HEK293 (cell line): ENCODE results near the gene DAGLA.
A peak's percentile ranks its signal among the peaks of the same experiment; 100 is the strongest.

ENCODE experiments used
- CTCF ChIA-PET: fragments of 350-600 bp; formaldehyde crosslinking; extraction: SDS; loops from one replicate; lab custom pipeline; 2021; ENCODE audit warnings: antibody characterized with exemption; lab: Yijun Ruan, JAX
- POLR2A ChIA-PET: fragments of 300-600 bp; formaldehyde crosslinking; extraction: SDS; loops from one replicate; lab custom pipeline; 2020; ENCODE audit warnings: antibody characterized with exemption, inconsistent platforms; lab: Yijun Ruan, JAX
- H3K27ac ChIP-seq: fragments of 200-500 bp; sonication (Bioruptor generic); 2 replicates; pipeline ENCODE4 v1.5.1; 2014; ENCODE audit warnings: low read depth, low read length, control low read depth, inconsistent platforms; ENCODE audit errors: extremely low read depth
- H3K36me3 ChIP-seq, 2 experiments: fragments of 200-500 bp in 1 of 2; sonication (Bioruptor generic) in 1 of 2; 1 replicate in 1 of 2; 2 replicates in 1 of 2; pipeline ENCODE4 v1.5.1; 2014 to 2017; ENCODE audit warnings: inconsistent platforms in 2 of 2, low read length in 2 of 2; ENCODE audit not compliant: control insufficient read depth in 2 of 2, insufficient read depth in 1 of 2
- H3K4me1 ChIP-seq: fragments of 200-500 bp; sonication (Bioruptor generic); 2 replicates; pipeline ENCODE4 v1.5.1; 2014; ENCODE audit warnings: mild to moderate bottlenecking, low read length, inconsistent platforms; ENCODE audit not compliant: control insufficient read depth, insufficient read depth
- H3K4me3 ChIP-seq: 2 replicates; pipeline ENCODE4 v1.5.1; 2011; ENCODE audit warnings: low read depth, mild to moderate bottlenecking, control low read depth, low read length, moderate library complexity
- H3K9me3 ChIP-seq: fragments of 200-500 bp; sonication (Bioruptor generic); 2 replicates; pipeline ENCODE4 v1.5.1; 2014; ENCODE audit warnings: low read depth, low read length, inconsistent platforms; ENCODE audit not compliant: control insufficient read depth, insufficient read depth
- HIC1 ChIP-seq: fragments of 450-650 bp; formaldehyde crosslinking; IDR thresholded peaks from 2 replicates; pipeline ENCODE4 v1.5.1; 2016; ENCODE audit warnings: missing biosample characterization, missing genetic modification characterization
- KLF7 ChIP-seq: fragments of 450-650 bp; formaldehyde crosslinking; IDR thresholded peaks from 2 replicates; pipeline ENCODE4 v1.5.1; 2016; ENCODE audit warnings: missing biosample characterization, missing genetic modification characterization, borderline replicate concordance
- PATZ1 ChIP-seq: fragments of 450-650 bp; formaldehyde crosslinking; IDR thresholded peaks from 2 replicates; pipeline ENCODE4 v1.5.1; 2016; ENCODE audit warnings: missing biosample characterization, missing genetic modification characterization
- SP2 ChIP-seq: fragments of 450-650 bp; formaldehyde crosslinking; IDR thresholded peaks from 2 replicates; pipeline ENCODE4 v1.5.1; 2016; ENCODE audit warnings: missing biosample characterization, missing genetic modification characterization
- YY1 ChIP-seq: fragments of 450-650 bp; formaldehyde crosslinking; IDR thresholded peaks from 2 replicates; pipeline ENCODE4 v1.5.1; 2018; ENCODE audit warnings: missing biosample characterization, missing genetic modification characterization
- ZBTB17 ChIP-seq: fragments of 450-650 bp; formaldehyde crosslinking; IDR thresholded peaks from 2 replicates; pipeline ENCODE4 v1.5.1; 2016; ENCODE audit warnings: missing biosample characterization, missing genetic modification characterization
- ZBTB49 ChIP-seq: fragments of 450-650 bp; formaldehyde crosslinking; IDR thresholded peaks from 2 replicates; pipeline ENCODE4 v1.5.1; 2016; ENCODE audit warnings: missing biosample characterization, missing genetic modification characterization, low read depth
- ZBTB7A ChIP-seq: fragments of 450-650 bp; formaldehyde crosslinking; IDR thresholded peaks from 2 replicates; pipeline ENCODE4 v1.5.1; 2016; ENCODE audit warnings: low read depth, missing biosample characterization, missing genetic modification characterization
- ZBTB8A ChIP-seq: fragments of 450-650 bp; formaldehyde crosslinking; IDR thresholded peaks from 2 replicates; pipeline ENCODE4 v1.5.1; 2016; ENCODE audit warnings: missing biosample characterization, missing genetic modification characterization
- ZNF211 ChIP-seq: fragments of 450-650 bp; formaldehyde crosslinking; IDR thresholded peaks from 2 replicates; pipeline ENCODE4 v1.5.1; 2016; ENCODE audit warnings: low read depth, missing biosample characterization, missing genetic modification characterization
- ZNF335 ChIP-seq: fragments of 450-650 bp; formaldehyde crosslinking; conservative IDR thresholded peaks from 2 replicates; pipeline ENCODE4 v1.5.1; 2016; ENCODE audit warnings: missing biosample characterization, missing genetic modification characterization
- ZNF354C ChIP-seq: fragments of 450-650 bp; formaldehyde crosslinking; IDR thresholded peaks from 2 replicates; pipeline ENCODE4 v1.5.1; 2016; ENCODE audit warnings: missing biosample characterization, missing genetic modification characterization, low read depth, borderline replicate concordance
- ZNF404 ChIP-seq: fragments of 450-650 bp; formaldehyde crosslinking; IDR thresholded peaks from 2 replicates; pipeline ENCODE4 v1.5.1; 2017; ENCODE audit warnings: missing biosample characterization, missing genetic modification characterization
- ZNF513 ChIP-seq: fragments of 450-650 bp; IDR thresholded peaks from 2 replicates; pipeline ENCODE4 v1.5.1; 2018; ENCODE audit warnings: missing biosample characterization, missing genetic modification characterization
- ZNF548 ChIP-seq: fragments of 450-650 bp; formaldehyde crosslinking; IDR thresholded peaks from 2 replicates; pipeline ENCODE4 v1.5.1; 2016; ENCODE audit warnings: missing biosample characterization, missing genetic modification characterization
- ZNF549 ChIP-seq: fragments of 450-650 bp; IDR thresholded peaks from 2 replicates; pipeline ENCODE4 v1.5.1; 2018; ENCODE audit warnings: missing biosample characterization, missing genetic modification characterization, mild to moderate bottlenecking, inconsistent platforms, moderate library complexity
- ZNF561 ChIP-seq: fragments of 450-650 bp; IDR thresholded peaks from 2 replicates; pipeline ENCODE4 v1.5.1; 2018; ENCODE audit warnings: missing biosample characterization, missing genetic modification characterization, borderline replicate concordance
- ZNF621 ChIP-seq: fragments of 450-650 bp; formaldehyde crosslinking; IDR thresholded peaks from 2 replicates; pipeline ENCODE4 v1.5.1; 2017; ENCODE audit warnings: missing biosample characterization, missing genetic modification characterization
- ZNF677 ChIP-seq: fragments of 450-650 bp; IDR thresholded peaks from 2 replicates; pipeline ENCODE4 v1.5.0; 2018; ENCODE audit warnings: missing biosample characterization, mild to moderate bottlenecking, missing genetic modification characterization, moderate library complexity
- ZSCAN18 ChIP-seq: fragments of 450-650 bp; formaldehyde crosslinking; IDR thresholded peaks from 2 replicates; pipeline ENCODE4 v1.5.1; 2016; ENCODE audit warnings: missing biosample characterization, missing genetic modification characterization

The DAGLA gene

GRCh38 chr11:61679296-61679695 is 895 bp upstream of the DAGLA start:
- H3K9me3 ChIP-seq, result no peaks in the 10 kb centered on the region

GRCh38 chr11:61680622-61681221 is 531 bp downstream of the DAGLA start:
- POLR2A ChIA-PET, result no interaction called here
- Histone ChIP-seq H3K9me3 (no peaks in the 10 kb centered on the region), H3K4me1 (peaks cover 3% of the 10 kb centered on the region; the same call in 1 of the 2 replicates), H3K36me3 (no peaks in the 10 kb centered on the region), H3K27ac (no peak overlapping the region; the same call in 1 of the 2 replicates), H3K4me3 (peak overlapping the region; percentile 49)
- TF ChIP-seq YY1 (no peak), ZNF335 (tag by site-specific recombination) (peak; percentile 86), ZNF354C (tag by site-specific recombination) (no peak)
- CTCF ChIA-PET, result interaction anchor here (1.1 to 2.4 kb wide), 5 partner anchors 10 to 67 kb away, joined by 3 to 19 read pairs (median 7); no protein-coding TSS in a partner anchor

More at GRCh38 chr11:61679296-61679695, 895 bp upstream of the DAGLA start:
- TF ChIP-seq ZBTB49 (tag by site-specific recombination) (no peak), ZNF621 (tag by site-specific recombination) (no peak), ZNF561 (tag by site-specific recombination) (no peak), ZBTB7A (tag by site-specific recombination) (no peak), ZBTB8A (no peak), ZNF404 (tag by site-specific recombination) (no peak), ZNF549 (no peak), ZNF677 (no peak), ZSCAN18 (no peak), KLF7 (tag by site-specific recombination) (no peak), ZNF513 (tag by site-specific recombination) (no peak)
- TF ChIP-seq, all 188 proteins: peak for 0
- no peaks in the 10 kb centered on the region for H3K36me3 ChIP-seq
- CTCF ChIA-PET, result interaction anchor here (0.6 to 0.8 kb wide), 2 partner anchors 54 to 422 kb away, joined by 3 read pairs; no protein-coding TSS in a partner anchor
- H3K27ac ChIP-seq, result no peak overlapping the region
- POLR2A ChIA-PET, result no interaction called here
- 0 out of 2 replicates have a peak, but pooled peaks cover 2% of the 10 kb centered on the region for H3K4me1 ChIP-seq
- H3K4me3 ChIP-seq, result no peak overlapping the region

GRCh38 chr11:61682093-61682732 is 2.0 kb downstream of the DAGLA start:
- H3K27ac ChIP-seq, result no peak overlapping the region
- no peak overlapping the region for H3K4me3 ChIP-seq
- H3K36me3 ChIP-seq, result no peaks in the 10 kb centered on the region
- ChIA-PET POLR2A (interaction anchor here (1.7 kb wide), 1 partner anchor 36 kb away, joined by 6 read pairs; no protein-coding TSS in a partner anchor), CTCF (interaction anchor here (0.9 to 2.4 kb wide), 4 partner anchors 9 to 51 kb away, joined by 3 to 19 read pairs (median 4); no protein-coding TSS in a partner anchor)
- H3K9me3 ChIP-seq, result no peaks in the 10 kb centered on the region
- H3K4me1 ChIP-seq, result peaks cover 3% of the 10 kb centered on the region; the same call in 1 of the 2 replicates
- TF ChIP-seq ZNF548 (tag by site-specific recombination) (no peak), ZNF211 (tag by site-specific recombination) (no peak), ZBTB17 (tag by site-specific recombination) (0 out of 2 replicates have a peak, but pooled peaks have one; percentile 14), PATZ1 (peak; percentile 57; the same call in 1 of the 2 replicates), SP2 (0 out of 2 replicates have a peak, but pooled peaks have one; percentile 9), HIC1 (no peak)
